Left kidney (tissue), 8 donors: ENCODE results near the gene ICA1L. TPM values are rescaled to one million over a fixed set of nuclear protein-coding genes. Genes with fewer than 3 reads are reported as not detected.
A peak's percentile ranks its signal among the peaks of the same experiment; 100 is the strongest.
"Not testable (repeated sequence)": the region's sequence is repeated elsewhere in the genome, so short reads cannot be mapped to it uniquely, and the experiment has no call there.

Experiments used
- DNase-seq: peaks from one replicate; pipeline ENCODE4 v3.0.0-alpha.2; 2013
- long read RNA-seq, 8 donors: transcript quantifications; one replicate each; lab custom pipeline, GENCODE V29; 2026
- polyA plus RNA-seq: library from polyadenylated mRNA; unstranded; fragments of 120-200 nt; gene quantifications from one replicate; pipeline ENCODE4 v1.2.1, GENCODE V29; 2013; ENCODE audit not compliant: insufficient read length

ICA1L gene
- 24.4 TPM for polyA plus RNA-seq
- long read RNA-seq, donor 1, result 0 reads
- long read RNA-seq, donor 2, partial matches to known transcripts, result 0 of 1 reads
- long read RNA-seq, donor 2, other reads (novel, unspliced or antisense), result 0 of 1 reads
- long read RNA-seq, donor 3, result 0 reads
- long read RNA-seq, donor 4, result 0 reads
- long read RNA-seq, donor 5, partial matches to known transcripts, result 0 of 2 reads
- long read RNA-seq, donor 5, other reads (novel, unspliced or antisense), result 0 of 2 reads
- long read RNA-seq, donor 6, result 0 reads
- long read RNA-seq, donor 7, partial matches to known transcripts, result 0 of 1 reads
- long read RNA-seq, donor 7, other reads (novel, unspliced or antisense), result 0 of 1 reads
- long read RNA-seq, donor 8, result 0 reads

GRCh38 chr2:202871300-202872141 lies at the start of gene ICA1L:
ICA1L (minus strand) TSS chr2:202871766; CDS start chr2:202829009, 42,757 bp downstream.
- DNase-seq, result peak; percentile 83

- DNase-seq, result no peak
Measured at GRCh38 chr2:202918860-202919259, 47.3 kb upstream of the ICA1L start.

GRCh38 chr2:202912342-202913201 lies 41.0 kb upstream of the ICA1L start:
- peak; percentile 13 for DNase-seq

- DNase-seq, result peak; percentile 97
Measured at GRCh38 chr2:202911512-202912341, 40.2 kb upstream of the ICA1L start, which contains the start of the genes CARF and WDR12. CARF (plus strand) TSS chr2:202912275; CDS start chr2:202941903, 29,628 bp downstream. WDR12 (minus strand) TSS chr2:202911673; CDS start chr2:202911476, 197 bp downstream.

DNA sequence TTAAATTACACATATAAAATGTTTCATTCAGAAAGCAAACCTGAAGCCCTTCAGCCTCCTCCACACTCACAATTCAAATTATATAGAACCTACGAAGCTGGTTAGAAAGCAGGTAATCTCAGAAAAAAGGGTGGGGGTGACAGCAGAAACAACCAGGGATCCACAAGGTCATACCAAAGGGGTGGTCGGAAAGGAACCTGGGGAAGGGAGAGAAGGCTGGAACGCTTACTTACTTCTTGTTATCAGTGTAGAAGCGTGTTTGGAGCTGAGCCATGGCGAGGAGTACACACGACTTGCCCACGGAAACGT lies 39.6 kb upstream of the ICA1L start:
- no peak for DNase-seq

DNA sequence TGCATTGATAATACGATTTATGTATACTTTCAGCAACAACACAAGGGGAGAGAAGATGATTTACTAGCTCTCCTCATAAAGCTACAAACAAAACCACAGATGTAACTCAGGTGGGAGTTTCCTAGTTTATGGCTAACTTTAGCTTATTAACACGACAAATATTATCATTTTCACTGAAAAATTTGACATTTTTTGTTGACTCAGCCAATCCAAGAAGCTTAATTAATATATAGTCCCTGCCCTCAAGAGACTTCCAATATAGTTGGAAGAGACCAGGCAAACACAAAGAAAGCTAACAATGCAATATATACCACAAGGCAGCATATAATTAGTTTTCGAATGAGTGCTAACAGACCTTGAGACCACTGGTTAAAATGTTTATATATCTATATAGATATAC lies 39.1 kb upstream of the ICA1L start:
- no peak for DNase-seq

GRCh38 chr2:202910250-202910649 lies 38.7 kb upstream of the ICA1L start:
- not testable (repeated sequence) for DNase-seq

DNA sequence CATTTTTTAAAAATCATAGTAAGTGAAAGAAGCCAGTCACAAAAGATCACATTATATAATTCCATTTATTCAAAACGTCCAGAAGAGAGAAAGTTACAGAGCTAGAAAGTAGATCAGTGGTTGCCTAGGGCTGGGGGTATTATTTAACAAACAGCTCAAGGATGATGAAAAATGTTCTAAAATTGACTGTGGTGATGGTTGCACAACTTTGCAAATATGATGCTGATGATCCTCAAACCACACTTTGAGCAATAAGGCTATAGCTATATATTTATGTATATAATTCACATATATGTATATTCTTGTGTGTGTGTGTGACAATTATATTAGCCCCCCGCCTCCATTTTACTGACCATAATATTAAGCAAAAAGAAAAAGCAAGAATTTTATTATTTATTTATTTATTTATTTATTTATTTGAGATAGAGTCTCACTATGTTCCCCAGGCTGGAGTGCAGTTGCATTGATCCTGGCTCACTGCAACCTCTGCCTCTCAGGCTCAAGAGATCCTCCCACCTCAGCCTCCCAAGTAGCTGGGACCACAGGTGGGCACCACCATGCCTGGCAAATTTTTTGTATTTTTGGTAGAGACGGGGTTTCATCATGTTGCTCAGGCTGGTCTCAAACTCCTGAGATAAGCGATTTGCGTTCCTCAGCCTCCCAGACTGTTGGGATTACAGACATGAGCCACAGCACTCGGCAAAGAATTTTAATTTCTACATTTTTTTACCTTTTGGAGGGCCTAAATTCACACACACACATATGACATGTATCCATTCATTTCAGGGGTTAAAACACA lies 38.0 kb upstream of the ICA1L start:
- DNase-seq, result no peak

DNA sequence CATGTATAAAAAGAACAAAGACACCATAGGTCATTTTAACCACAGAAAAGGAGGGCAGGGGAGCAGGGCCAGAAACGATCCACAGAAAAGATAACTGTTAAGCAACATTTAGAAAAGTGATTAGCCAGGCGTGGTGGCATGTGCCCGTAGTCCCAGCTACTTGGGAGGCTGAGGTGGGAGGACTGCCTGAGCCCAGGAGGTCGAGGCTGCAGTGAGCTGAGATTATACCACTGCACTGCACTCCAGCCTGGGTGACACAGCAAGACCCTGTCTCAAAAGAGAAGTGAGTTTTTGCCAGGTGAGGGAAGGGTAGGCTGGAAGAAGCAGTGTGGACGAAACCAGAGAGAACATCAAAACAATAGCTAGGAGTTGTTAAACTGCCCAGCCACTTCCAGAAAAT lies 36.6 kb upstream of the ICA1L start:
- no peak for DNase-seq

- not testable (repeated sequence) for DNase-seq
Measured at GRCh38 chr2:202905507-202905906, 33.9 kb upstream of the ICA1L start.

DNA sequence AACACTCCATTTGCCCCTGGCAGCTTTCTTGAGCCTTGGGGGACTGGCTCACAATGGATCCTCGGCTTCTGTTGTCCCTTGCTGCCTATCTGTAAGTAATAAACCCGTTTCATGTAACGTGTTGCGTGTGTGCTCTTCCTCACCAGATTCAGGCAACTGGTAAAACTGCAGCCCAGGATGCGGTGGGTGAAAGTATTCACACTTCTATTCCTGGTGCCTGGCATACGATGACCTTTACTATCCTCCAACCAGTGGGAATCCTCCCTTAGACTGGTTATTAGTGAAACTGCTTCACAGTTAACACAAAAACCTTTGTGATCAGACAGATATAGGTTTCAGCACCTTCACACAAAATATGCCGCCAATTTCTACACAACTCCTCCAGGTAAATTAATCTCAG lies 13.6 kb upstream of the ICA1L start:
- DNase-seq, result no peak

DNA sequence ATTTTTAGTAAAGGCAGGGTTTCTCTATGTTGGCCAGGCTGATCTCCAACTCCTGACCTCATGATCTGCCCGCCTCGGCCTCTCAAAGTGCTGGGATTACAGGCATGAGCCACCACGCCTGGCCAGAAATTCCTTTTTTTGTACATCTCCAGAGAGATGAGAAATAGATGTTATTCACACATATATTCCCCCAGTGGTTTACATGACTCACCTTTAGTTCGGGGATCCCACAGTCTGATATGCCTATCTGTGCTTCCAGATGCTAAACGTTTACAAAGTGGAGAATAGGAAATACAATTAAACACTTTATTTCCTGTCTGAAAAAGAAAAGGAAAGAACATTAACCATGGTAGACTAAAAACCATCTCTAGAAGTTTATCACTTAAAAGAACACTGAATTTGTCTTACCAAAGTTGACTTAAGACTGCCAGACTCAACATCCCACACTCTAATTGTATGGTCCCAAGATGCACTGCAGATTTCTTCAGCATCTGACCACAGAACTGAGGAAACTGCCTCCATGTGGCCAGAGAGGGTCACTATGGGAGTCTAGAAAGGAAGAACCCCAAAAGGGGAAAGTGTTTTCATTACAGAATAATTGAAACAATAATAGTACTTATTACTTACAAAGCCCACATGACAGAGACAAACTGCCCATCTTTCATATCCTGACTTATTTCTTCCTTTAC lies 12.6 kb upstream of the ICA1L start:
- no peak for DNase-seq

GRCh38 chr2:202881570-202881969 lies 10.0 kb upstream of the ICA1L start:
- no peak for DNase-seq

GRCh38 chr2:202877699-202878098 lies 6.1 kb upstream of the ICA1L start:
- no peak for DNase-seq

DNA sequence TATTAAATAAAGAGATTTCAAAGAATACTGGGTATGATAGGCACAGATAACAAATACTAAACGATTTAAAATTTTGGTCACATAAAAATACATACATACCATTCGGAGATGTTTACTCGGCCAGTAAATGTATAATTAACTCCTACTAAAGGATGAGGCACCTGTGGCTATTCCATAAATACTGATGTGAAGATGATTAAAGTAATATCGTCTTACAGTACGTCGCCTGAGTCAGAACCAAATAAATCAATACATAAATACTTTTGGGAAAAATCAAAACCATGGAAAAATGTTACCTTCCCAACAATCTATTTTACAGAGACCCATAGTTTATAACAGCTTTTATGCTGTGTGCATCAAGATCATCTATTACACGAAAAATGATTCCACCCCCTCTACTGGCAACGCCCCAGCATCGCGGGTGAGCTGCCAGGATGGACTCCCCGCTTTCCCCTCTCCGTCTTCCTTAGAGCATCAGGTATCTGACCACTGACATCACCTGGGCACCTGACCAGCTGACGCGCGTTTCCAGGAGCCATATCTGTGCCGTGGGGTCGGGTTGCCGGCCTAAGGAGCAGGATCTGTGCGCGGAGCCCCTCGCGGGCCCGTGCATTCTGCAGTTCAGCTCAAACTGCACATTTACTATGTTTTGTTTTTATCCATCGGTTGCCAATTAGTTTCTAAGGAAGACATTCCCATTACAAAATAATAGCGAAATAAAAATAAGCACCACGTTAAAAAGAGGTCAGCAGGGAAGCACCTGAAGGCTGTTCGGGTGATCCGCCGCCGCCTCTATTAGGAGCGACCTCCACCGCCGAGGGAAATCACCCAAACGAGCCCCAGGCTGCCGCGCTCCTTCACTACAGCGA lies 901 bp downstream of the ICA1L start:
- DNase-seq, result peak; percentile 82

DNA sequence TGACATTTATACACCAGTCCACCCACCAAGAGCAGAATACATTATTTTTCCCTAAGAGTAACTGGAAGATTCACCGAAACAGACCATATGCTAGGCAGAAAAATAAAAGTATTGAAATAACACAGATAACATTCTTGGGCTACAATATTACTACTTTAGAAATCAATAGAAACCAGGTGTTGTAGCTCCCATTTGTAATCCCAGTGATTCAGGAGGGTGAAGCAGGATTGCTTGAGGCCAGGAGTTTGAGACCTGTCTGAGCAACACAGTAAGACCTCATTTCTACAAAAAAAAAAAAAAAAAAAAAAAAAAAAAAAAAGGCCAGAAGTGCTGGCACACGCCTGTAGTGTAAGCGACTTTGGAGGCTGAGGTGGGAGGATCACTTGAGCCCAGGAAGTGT lies 9.6 kb downstream of the ICA1L start:
- DNase-seq, result no peak

DNA sequence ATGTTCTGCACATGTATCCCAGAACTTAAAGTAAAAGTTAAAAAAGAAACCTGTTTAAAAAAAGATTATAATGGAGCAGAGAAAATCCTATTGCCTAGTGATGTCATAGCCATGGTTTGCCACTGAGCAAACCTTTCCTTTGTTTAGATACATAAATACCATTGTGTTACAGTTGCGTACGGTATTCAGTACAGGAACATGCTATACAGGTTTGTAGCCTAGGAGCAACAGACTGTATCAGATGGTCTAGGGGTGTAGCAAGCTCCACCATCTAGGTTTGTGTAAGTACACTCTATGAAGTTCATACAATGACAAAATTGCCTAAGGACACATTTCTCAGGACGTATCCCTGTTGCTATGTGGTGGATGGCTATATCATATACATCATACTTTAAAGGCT lies 13.0 kb downstream of the ICA1L start:
- no peak for DNase-seq

DNA sequence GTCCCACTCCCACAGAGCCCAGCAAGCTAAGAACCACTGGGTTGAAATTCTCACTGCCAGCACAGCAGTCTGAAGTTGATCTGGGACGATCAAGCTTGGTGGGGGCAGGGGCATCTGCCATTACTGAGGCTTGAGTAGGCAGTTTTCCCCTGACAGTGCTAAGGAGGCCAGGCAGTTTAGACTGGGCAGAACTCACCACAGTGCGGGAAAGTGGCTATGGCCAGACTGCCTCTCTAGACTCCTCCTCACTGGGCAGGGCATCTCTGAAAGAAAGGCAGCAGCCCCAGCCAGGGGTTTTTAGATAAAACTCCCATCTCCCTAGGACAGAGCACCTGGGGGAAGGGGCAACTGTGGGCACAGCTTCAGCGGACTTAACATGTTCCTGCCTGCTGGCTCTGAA lies 22.2 kb downstream of the ICA1L start:
- DNase-seq, result not testable (repeated sequence)

DNA sequence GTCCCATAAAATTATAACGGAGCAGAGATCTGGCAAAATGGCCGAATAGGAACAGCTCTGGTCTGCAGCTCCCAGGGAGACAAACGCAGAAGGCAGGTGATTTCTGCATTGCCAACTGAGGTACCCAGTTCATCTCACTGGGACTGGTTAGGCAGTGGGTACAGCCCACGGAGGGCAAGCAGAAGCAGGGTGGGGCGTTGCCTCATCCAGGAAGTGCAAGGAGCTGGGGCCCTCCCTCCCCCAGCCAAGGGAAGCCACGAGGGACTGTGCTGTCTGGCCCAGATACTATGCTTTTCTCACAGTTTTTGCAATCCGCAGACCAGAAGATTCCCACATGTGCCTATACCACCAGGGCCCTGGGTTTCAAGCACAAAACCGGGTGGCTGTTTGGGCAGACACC lies 22.8 kb downstream of the ICA1L start:
- DNase-seq, result no peak
